ENCODE results near the gene DDX49. TPM values are rescaled to one million over a fixed set of nuclear protein-coding genes. Genes with fewer than 3 reads are reported as not detected.
"Not testable (repeated sequence)": the region's sequence is repeated elsewhere in the genome, so short reads cannot be mapped to it uniquely, and the experiment has no call there.

The DDX49 gene
- total and polyA plus RNA-seq, 4 donors, result 34.6 to 81.8 (median 71.3) TPM

- peaks cover 3% of the 10 kb centered on the region for H3K36me3 ChIP-seq (ENCODE audit: control insufficient read depth, insufficient read depth, low read length)
- no peak overlapping the region for H3K4me3 ChIP-seq (ENCODE audit: low read depth, low read length)
- H3K27me3 ChIP-seq (ENCODE audit: control insufficient read depth, insufficient read depth, low read length), result no peaks in the 10 kb centered on the region
- H3K4me1 ChIP-seq (ENCODE audit: control insufficient read depth, insufficient read depth, low read length), result peaks cover 6% of the 10 kb centered on the region
- H3K27ac ChIP-seq (ENCODE audit: low read depth, low read length), result no peak overlapping the region
- 89% methylated on average over 15 of the region's 15 CpGs for WGBS (ENCODE audit: insufficient coverage)
- DNase-seq (ENCODE audit: low read depth in 4 of 6, low spot score in 6 of 6), result no peak
- no peaks in the 10 kb centered on the region for H3K9me3 ChIP-seq (ENCODE audit: control insufficient read depth, insufficient read depth, low read length)
Observed at GRCh38 chr19:18948075-18948975, 28.8 kb downstream of the DDX49 start.

DNA sequence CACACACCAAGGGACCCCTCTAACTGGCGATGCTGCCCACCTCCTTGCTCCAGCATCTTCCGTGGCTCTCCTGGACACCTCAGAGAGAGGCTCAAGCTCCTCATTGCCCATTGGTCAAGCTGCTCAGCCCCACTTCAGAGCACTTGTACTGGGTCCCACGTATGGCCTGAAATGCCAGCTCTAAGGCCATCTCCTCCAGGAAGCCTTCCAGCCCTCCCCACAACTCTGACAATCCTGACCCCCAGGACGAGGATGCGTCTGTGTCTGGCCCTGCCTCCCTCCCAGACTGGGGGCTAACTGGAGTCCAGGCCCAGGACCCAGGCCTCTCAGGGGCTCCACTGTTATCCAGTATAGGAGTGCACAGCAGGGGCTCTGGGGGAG, 29.5 kb downstream of the DDX49 start:
- WGBS (ENCODE audit: insufficient coverage), result 83% methylated on average over 3 of the region's 5 CpGs
- peaks cover 2% of the 10 kb centered on the region for H3K4me1 ChIP-seq (ENCODE audit: control insufficient read depth, insufficient read depth, low read length)
- no peak overlapping the region for H3K27ac ChIP-seq (ENCODE audit: low read depth, low read length)
- no peak for DNase-seq (ENCODE audit: low read depth in 4 of 6, low spot score in 6 of 6)
- no peaks in the 10 kb centered on the region for H3K9me3 ChIP-seq (ENCODE audit: control insufficient read depth, insufficient read depth, low read length)
- H3K4me3 ChIP-seq (ENCODE audit: low read depth, low read length), result no peak overlapping the region
- H3K36me3 ChIP-seq (ENCODE audit: control insufficient read depth, insufficient read depth, low read length), result peaks cover 3% of the 10 kb centered on the region
- H3K27me3 ChIP-seq (ENCODE audit: control insufficient read depth, insufficient read depth, low read length), result no peaks in the 10 kb centered on the region

- Histone ChIP-seq H3K36me3 (ENCODE audit: control insufficient read depth, insufficient read depth, low read length) (peaks cover 3% of the 10 kb centered on the region), H3K4me1 (ENCODE audit: control insufficient read depth, insufficient read depth, low read length) (peaks cover 2% of the 10 kb centered on the region), H3K9me3 (ENCODE audit: control insufficient read depth, insufficient read depth, low read length) (no peaks in the 10 kb centered on the region), H3K27me3 (ENCODE audit: control insufficient read depth, insufficient read depth, low read length) (no peaks in the 10 kb centered on the region), H3K4me3 (ENCODE audit: low read depth, low read length) (no peak overlapping the region), H3K27ac (ENCODE audit: low read depth, low read length) (no peak overlapping the region)
- 100% methylated on average over 1 of the region's 3 CpGs for WGBS (ENCODE audit: insufficient coverage)
- no peak for DNase-seq (ENCODE audit: low read depth in 4 of 6, low spot score in 6 of 6)
Observed at GRCh38 chr19:18949858-18950257, 30.3 kb downstream of the DDX49 start.

DNA sequence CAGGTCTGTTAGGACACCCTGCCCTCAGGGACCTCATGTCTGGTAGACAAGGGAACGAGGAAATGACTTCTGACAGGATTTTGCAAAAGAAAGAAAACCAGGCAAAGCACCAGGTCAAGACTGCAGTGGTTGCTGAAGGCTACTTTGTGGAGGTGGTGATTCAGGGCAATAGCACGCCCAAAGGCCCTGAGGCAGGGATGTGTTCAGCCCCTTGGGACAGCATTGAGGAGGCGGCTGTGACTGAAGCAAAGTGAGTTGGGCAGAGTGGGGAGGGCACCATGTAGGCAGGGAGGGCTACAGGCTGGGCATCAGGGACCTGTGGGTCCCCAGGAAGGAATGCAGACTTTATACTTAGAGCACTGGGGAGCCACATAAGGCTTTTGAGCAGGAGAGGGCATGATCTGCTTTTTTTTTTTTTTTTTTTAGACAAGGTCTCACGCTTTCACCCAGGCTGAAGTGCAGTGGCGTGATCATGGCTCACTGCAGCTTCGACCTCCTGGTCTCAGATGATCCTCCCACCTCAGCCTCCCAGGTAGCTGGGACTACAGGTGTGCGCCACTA, 32.3 kb downstream of the DDX49 start:
- DNase-seq (ENCODE audit: low read depth in 4 of 6, low spot score in 6 of 6), result no peak
- WGBS (ENCODE audit: insufficient coverage), result 87% methylated on average over 6 of the region's 7 CpGs
- Histone ChIP-seq H3K4me3 (ENCODE audit: low read depth, low read length) (no peak overlapping the region), H3K9me3 (ENCODE audit: control insufficient read depth, insufficient read depth, low read length) (no peaks in the 10 kb centered on the region), H3K27me3 (ENCODE audit: control insufficient read depth, insufficient read depth, low read length) (no peaks in the 10 kb centered on the region), H3K4me1 (ENCODE audit: control insufficient read depth, insufficient read depth, low read length) (peaks cover 2% of the 10 kb centered on the region), H3K27ac (ENCODE audit: low read depth, low read length) (no peak overlapping the region), H3K36me3 (ENCODE audit: control insufficient read depth, insufficient read depth, low read length) (peaks cover 2% of the 10 kb centered on the region)

DNA sequence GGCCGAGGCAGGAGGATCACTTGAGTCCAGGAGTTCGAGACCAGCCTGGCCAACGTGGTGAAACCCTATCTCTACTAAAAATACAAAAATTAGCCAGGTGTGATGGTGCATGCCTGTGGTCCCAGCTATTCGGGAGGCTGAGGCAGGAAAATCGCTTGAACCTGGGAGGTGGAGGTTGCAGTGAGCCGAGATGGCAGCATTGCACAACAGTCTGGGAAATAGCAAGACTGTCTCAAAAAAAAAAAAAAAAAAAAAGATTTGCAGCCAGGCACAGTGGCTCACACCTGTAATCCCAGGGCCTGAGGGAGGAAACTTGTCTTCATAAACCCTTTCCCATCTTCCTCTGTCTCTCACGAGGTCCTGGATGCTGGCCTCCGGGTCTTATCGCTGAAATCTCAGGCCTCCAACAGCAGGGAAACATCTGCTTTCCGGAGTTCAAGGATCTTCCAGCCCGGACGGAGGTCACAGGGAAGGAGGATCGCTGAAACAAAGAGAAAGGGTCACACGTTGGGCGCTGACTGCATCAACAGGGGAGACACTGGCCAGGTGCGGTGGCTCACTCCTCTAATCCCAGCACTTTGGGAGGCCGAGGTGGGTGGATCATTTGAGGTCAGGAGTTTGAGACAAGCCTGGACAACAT, 33.0 kb downstream of the DDX49 start:
- WGBS (ENCODE audit: insufficient coverage), result 78% methylated on average over 9 of the region's 17 CpGs
- not testable (repeated sequence) for DNase-seq (ENCODE audit: low read depth in 4 of 6, low spot score in 6 of 6)

DNA sequence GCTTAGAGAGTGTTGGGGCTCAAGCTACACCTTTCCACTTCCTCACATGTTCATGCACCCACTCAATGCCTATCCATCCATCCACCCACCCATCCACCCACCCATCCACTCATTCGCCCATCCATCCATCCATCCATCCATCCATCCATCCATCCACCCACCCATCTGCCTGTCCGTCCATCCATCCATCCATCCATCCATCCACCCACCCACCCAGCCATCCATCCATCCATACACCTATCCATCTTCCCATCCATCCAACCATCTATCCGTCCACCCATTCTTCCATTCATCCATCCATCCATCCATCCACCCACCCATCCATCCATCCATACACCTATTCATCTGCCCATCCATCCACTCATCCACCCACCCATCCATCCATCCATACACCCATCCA, 34.6 kb downstream of the DDX49 start:
- no peaks in the 10 kb centered on the region for H3K9me3 ChIP-seq (ENCODE audit: control insufficient read depth, insufficient read depth, low read length)
- WGBS (ENCODE audit: insufficient coverage), result 82% methylated on average over 3 of the region's 3 CpGs

More for the DNA sequence above, 33.0 kb downstream of the DDX49 start:
- H3K4me1 ChIP-seq (ENCODE audit: control insufficient read depth, insufficient read depth, low read length); H3K9me3 ChIP-seq (ENCODE audit: control insufficient read depth, insufficient read depth, low read length); H3K4me3 ChIP-seq (ENCODE audit: low read depth, low read length); H3K27me3 ChIP-seq (ENCODE audit: control insufficient read depth, insufficient read depth, low read length); H3K27ac ChIP-seq (ENCODE audit: low read depth, low read length); H3K36me3 ChIP-seq (ENCODE audit: control insufficient read depth, insufficient read depth, low read length): not testable (repeated sequence)

GRCh38 chr19:18955042-18955441, 35.5 kb downstream of the DDX49 start:
- Histone ChIP-seq H3K27ac (ENCODE audit: low read depth, low read length) (no peak overlapping the region), H3K36me3 (ENCODE audit: control insufficient read depth, insufficient read depth, low read length) (no peaks in the 10 kb centered on the region), H3K9me3 (ENCODE audit: control insufficient read depth, insufficient read depth, low read length) (no peaks in the 10 kb centered on the region), H3K27me3 (ENCODE audit: control insufficient read depth, insufficient read depth, low read length) (no peaks in the 10 kb centered on the region), H3K4me3 (ENCODE audit: low read depth, low read length) (no peak overlapping the region), H3K4me1 (ENCODE audit: control insufficient read depth, insufficient read depth, low read length) (no peaks in the 10 kb centered on the region)
- WGBS (ENCODE audit: insufficient coverage), result 95% methylated on average over 2 of the region's 2 CpGs
- no peak for DNase-seq (ENCODE audit: low read depth in 4 of 6, low spot score in 6 of 6)

More for the DNA sequence above, 34.6 kb downstream of the DDX49 start:
- no peaks in the 10 kb centered on the region for H3K4me1 ChIP-seq (ENCODE audit: control insufficient read depth, insufficient read depth, low read length)
- no peaks in the 10 kb centered on the region for H3K27me3 ChIP-seq (ENCODE audit: control insufficient read depth, insufficient read depth, low read length)
- no peak overlapping the region for H3K4me3 ChIP-seq (ENCODE audit: low read depth, low read length)
- no peaks in the 10 kb centered on the region for H3K36me3 ChIP-seq (ENCODE audit: control insufficient read depth, insufficient read depth, low read length)
- no peak for DNase-seq (ENCODE audit: low read depth in 4 of 6, low spot score in 6 of 6)
- no peak overlapping the region for H3K27ac ChIP-seq (ENCODE audit: low read depth, low read length)

DNA sequence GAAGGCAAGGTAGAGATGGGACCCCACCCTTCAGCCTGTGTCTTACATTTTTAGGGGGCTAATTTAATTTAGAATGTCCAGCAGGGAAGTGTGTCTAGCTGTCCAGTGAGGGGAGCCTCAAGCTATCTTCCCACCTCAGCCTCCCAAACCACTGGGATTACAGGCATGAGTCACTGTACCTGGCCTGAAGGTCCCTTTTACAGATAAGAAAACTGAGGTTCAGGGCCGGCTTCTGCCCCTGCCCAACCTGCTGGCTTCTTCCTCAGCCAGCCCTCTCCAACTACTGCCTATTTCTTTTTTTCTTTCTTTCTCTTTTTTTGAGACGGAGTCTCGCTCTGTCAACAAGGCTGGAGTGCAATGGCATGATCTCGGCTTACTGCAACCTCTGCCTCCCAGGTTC, 40.9 kb downstream of the DDX49 start:
- WGBS (ENCODE audit: insufficient coverage), result 96% methylated on average over 4 of the region's 4 CpGs
- H3K4me1 ChIP-seq (ENCODE audit: control insufficient read depth, insufficient read depth, low read length), result peaks cover 7% of the 10 kb centered on the region
- no peak for DNase-seq (ENCODE audit: low read depth in 4 of 6, low spot score in 6 of 6)
- no peaks in the 10 kb centered on the region for H3K9me3 ChIP-seq (ENCODE audit: control insufficient read depth, insufficient read depth, low read length)
- H3K27me3 ChIP-seq (ENCODE audit: control insufficient read depth, insufficient read depth, low read length), result peaks cover 6% of the 10 kb centered on the region
- no peaks in the 10 kb centered on the region for H3K36me3 ChIP-seq (ENCODE audit: control insufficient read depth, insufficient read depth, low read length)
- no peak overlapping the region for H3K27ac ChIP-seq (ENCODE audit: low read depth, low read length)
- H3K4me3 ChIP-seq (ENCODE audit: low read depth, low read length), result no peak overlapping the region

GRCh38 chr19:18961767-18962620, 42.5 kb downstream of the DDX49 start:
- peak in 1 of 6 donors; percentile 34 for DNase-seq (ENCODE audit: low read depth in 4 of 6, low spot score in 6 of 6)
- Histone ChIP-seq H3K27me3 (ENCODE audit: control insufficient read depth, insufficient read depth, low read length) (peaks cover 6% of the 10 kb centered on the region), H3K36me3 (ENCODE audit: control insufficient read depth, insufficient read depth, low read length) (no peaks in the 10 kb centered on the region), H3K9me3 (ENCODE audit: control insufficient read depth, insufficient read depth, low read length) (no peaks in the 10 kb centered on the region), H3K4me3 (ENCODE audit: low read depth, low read length) (no peak overlapping the region), H3K4me1 (ENCODE audit: control insufficient read depth, insufficient read depth, low read length) (peaks cover 7% of the 10 kb centered on the region), H3K27ac (ENCODE audit: low read depth, low read length) (no peak overlapping the region)
- WGBS (ENCODE audit: insufficient coverage), result 16% methylated on average over 23 of the region's 26 CpGs

Data from spinal cord (tissue), 10 donors.